ENCODE results near the gene FARS2.
A peak's percentile ranks its signal among the peaks of the same experiment; 100 is the strongest.

The FARS2 gene

GRCh38 chr6:5285081-5285480 is 23.8 kb downstream of the FARS2 start:
- DNase-seq (ENCODE audit: insufficient read length, low spot score) (no peak), FAIRE-seq (peak; percentile 26)

GRCh38 chr6:5285526-5285925 is 24.2 kb downstream of the FARS2 start:
- FAIRE-seq (no peak), DNase-seq (ENCODE audit: insufficient read length, low spot score) (no peak)

DNA sequence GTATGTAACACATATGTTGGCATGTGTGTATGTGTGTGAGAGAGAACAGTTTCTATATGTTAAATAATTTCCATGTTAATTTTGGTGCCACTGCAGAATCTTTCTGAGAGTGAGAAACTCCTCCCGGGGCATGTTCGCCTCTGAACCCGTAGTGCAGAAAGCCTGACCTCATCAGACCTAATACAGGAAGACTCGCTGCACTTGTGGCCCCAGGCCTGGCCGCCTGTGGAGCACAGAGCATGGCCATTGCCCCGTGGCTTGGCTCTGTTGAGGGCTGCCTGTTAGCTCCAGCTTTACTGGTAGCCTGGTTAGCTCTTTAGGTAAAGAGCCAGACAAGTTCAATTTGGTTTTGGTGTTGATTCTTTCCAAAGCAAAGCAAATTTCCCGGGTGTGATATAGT is 25.5 kb downstream of the FARS2 start:
- DNase-seq (ENCODE audit: insufficient read length, low spot score) = no peak
- no peak for FAIRE-seq

GRCh38 chr6:5287205-5287965 is 26.1 kb downstream of the FARS2 start:
- DNase-seq (ENCODE audit: insufficient read length, low spot score) (peak; percentile 85), FAIRE-seq (no peak)

DNA sequence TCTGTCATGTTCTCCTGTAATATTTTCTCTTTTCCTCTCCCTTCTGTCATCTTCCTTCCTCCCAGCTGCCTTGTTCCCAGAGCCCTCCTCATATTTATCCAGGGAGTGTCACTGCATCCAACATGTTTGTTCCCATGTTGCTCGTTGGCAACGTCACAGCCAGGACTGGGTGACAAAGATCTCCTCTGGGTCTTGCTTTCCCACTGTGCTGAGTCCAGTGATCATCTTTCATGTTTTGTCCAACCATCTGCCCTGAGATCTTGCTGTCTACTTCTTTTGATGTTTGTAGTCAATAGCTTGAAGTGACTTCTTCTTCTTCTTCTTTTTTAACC is 26.6 kb downstream of the FARS2 start:
- FAIRE-seq = no peak
- DNase-seq (ENCODE audit: insufficient read length, low spot score) = no peak

GRCh38 chr6:5290097-5290496 is 28.8 kb downstream of the FARS2 start:
- no peak for FAIRE-seq
- DNase-seq (ENCODE audit: insufficient read length, low spot score) = no peak

- DNase-seq (ENCODE audit: insufficient read length, low spot score) (no peak), FAIRE-seq (no peak)
These were observed 29.2 kb downstream of the FARS2 start for GRCh38 chr6:5290500-5290899.

DNA sequence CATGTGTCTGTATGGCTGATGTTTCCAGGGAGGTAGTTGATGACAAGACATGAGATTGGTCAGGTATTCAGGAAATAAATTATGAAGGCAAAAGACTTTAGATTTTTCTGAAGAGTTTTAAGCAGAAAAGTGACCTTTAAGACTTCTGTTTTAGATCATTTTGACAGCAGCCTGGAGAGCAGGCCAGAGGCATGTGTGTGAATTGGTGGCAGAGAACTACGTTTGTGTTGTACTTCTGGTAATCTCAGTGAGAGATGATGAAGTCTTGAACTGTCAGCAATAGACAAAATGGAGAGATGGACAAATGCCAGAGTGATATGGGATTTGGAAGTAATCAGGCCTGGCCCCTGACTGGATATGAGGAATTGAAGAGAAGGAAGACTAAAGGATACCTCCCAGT is 30.8 kb downstream of the FARS2 start:
- no peak for FAIRE-seq
- no peak for DNase-seq (ENCODE audit: insufficient read length, low spot score)

GRCh38 chr6:5293692-5294091 is 32.4 kb downstream of the FARS2 start:
- FAIRE-seq (no peak), DNase-seq (ENCODE audit: insufficient read length, low spot score) (no peak)

- no peak for DNase-seq (ENCODE audit: insufficient read length, low spot score)
- FAIRE-seq = no peak
These were observed 33.3 kb downstream of the FARS2 start for GRCh38 chr6:5294392-5295211.

DNA sequence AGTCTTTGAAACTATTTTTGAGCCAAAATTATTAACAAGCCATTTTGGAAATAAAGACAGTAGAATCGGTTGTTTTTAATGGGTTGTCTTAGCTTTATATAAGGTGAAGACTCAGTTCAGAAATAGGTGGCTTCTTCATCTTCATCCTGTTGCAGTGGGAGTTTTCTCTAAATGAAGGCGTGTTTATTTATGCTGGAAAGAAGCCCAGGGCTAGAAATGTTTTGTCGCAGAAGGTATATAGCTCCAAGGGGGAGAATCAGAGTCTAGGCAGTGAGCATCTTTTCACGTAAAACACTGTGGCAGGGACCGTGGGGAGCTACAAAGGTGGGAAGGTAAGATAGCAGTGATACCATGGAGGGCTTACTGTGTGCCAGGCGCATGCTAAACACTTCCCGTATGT is 34.3 kb downstream of the FARS2 start:
- FAIRE-seq (no peak), DNase-seq (ENCODE audit: insufficient read length, low spot score) (no peak)

GRCh38 chr6:5300206-5300764 is 39.0 kb downstream of the FARS2 start:
- FAIRE-seq (no peak), DNase-seq (ENCODE audit: insufficient read length, low spot score) (no peak)

DNA sequence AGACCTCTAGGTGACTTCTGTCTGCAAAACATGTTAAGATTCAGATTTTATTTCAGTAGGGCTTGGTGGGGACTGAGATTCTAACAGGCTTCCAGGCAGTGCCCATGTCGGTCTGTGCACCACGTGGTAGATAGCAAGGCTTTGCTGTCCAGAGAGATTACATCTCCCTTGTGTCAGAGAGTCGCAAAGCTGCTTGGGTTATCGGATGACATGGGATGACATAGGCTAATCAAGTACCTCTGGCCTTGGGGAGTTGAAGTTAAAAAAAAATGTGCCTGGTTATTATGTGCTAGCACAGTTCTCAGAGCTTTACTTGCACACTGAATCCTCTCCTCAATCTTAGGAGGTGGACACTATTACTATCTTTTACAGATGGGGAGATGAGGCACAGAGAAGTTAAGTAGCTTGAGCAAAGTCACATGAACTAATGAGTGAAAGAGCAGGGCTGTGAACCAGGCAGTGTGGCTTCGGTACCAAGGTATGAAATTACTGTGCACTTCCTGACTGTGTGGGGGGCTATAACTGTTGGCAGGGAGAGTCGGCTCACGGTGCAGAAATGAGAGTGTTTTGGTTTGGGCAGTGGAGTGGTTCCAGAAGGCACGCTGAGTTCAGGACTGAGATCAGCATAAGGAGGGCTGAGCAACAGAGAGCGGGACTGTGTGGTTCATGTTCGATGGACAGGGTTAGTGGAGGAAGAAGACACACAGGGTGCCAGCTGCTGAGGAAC is 41.1 kb downstream of the FARS2 start:
- no peak for DNase-seq (ENCODE audit: insufficient read length, low spot score)
- FAIRE-seq = no peak

DNA sequence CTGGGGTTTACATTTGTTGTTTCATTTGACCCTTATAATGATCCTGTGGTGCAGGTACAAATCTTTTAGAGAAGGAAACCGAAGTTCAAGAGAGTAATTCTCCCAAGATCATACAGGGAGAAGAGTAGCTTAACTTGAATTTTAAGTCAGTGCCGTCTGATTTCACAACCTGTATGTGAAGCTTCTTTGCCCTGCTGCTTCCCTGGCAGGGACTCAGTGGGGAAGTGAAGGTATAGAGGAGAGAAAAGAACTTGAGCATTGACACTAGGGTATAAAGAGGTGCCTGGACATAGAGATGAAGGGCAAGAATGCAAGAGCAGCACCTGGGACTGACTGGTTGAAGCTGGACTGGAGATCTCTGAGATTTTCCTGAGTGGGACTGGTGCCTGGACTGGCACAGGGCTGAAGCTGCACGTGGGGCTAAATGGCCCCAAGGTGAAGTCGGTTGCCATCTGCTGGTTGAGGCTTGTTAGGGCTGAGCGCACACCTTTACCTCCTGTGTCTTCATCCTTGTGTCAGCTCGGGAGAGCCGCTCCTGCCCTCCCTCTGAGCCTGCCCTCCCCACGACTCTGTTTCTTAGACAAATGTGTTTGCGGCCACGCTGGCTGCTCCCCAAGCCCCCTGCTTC is 41.8 kb downstream of the FARS2 start:
- no peak for DNase-seq (ENCODE audit: insufficient read length, low spot score)
- FAIRE-seq = no peak

- no peak for FAIRE-seq
- DNase-seq (ENCODE audit: insufficient read length, low spot score) = no peak
These were observed 42.4 kb downstream of the FARS2 start for GRCh38 chr6:5303682-5304081.

GRCh38 chr6:5305968-5306626 is 44.8 kb downstream of the FARS2 start:
- no peak for DNase-seq (ENCODE audit: insufficient read length, low spot score)
- FAIRE-seq = no peak

DNA sequence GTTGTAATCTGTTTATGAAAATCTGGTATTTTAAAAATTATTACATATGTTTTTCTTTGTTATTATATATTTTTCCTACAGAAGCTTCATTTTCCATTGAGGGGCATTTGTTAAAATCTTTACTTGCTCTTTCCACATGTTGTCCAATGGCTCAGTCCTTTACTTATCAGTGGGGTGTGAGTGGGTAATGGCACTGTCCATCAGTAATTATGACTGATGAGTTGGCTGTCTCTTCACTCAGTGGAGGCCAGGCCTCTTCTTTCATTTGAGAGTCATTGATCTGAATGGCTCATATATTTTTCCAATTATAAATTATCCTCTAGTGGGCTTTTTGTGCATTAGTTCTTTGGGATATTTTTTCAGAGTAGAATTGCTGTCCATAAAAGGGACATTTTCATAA is 45.7 kb downstream of the FARS2 start:
- DNase-seq (ENCODE audit: insufficient read length, low spot score) (no peak), FAIRE-seq (no peak)

DNA sequence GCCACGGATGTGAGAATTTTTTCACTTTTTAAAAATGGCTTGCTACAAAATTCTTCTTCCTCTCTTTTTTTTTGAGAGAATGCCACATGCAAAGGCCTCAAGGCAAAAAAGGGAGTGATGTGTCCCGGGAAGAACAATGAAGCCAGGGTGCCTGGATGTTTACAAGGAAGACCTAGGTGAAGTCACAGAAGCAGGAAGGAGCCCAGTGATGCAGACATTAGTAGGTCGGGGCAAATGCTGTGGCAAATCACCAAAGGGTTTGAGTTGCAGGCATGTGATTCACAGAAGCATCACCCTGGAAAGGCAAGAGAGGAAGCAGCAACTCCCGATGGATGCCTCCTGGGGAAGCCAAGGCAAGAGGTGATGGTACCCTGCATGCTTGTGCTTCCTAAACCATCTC is 46.8 kb downstream of the FARS2 start:
- DNase-seq (ENCODE audit: insufficient read length, low spot score) = no peak
- FAIRE-seq = no peak

DNA sequence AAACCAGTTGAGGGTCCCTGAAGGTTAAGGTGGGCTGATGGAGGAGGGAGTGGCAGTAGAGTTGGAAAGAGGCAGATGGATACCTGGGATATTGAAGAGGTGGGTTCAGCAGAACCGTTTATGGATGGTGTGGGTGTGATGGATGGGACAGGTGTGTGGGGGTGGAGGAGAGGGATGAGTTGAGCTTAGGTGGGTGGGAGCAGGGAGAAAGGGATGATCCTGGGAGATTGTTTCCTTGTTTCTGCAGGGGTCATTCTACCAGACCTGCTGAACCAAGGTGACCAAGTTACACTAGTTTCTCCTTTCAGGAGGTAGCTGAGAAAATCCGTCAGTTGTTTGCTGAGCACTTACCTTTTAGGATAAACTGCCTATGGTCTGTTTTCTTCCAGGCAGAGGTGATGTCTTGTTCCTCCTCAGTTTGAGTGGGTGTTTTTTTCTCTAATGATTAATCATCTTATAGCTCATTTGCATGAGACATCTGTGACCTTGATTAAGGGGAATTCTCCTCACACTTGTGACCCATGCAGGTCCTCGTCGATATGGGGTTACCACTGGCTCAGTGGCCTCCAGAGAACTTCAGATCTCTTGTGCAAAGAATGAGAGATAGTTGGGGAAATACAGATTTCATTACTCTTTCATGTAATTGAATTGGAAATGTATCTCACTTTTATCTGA is 53.0 kb downstream of the FARS2 start:
- FAIRE-seq (no peak), DNase-seq (ENCODE audit: insufficient read length, low spot score) (no peak)

GRCh38 chr6:5315881-5316280 is 54.6 kb downstream of the FARS2 start:
- FAIRE-seq = no peak
- no peak for DNase-seq (ENCODE audit: insufficient read length, low spot score)
